ENCODE results near the gene ITGAL.
"Not testable (repeated sequence)": the region's sequence is repeated elsewhere in the genome, so short reads cannot be mapped to it uniquely, and the experiment has no call there.

GRCh38 chr16:30522702-30523463 is 50.3 kb downstream of the ITGAL start:
- not testable (repeated sequence) for TF ChIP-seq CTCF (IDR thresholded peaks at IDR 0.05; ENCODE audit: low read length); EZH2 (optimal IDR thresholded peaks at IDR 0.05; ENCODE audit: low read depth, low read length); EZH2phosphoT487 (IDR thresholded peaks at IDR 0.05; ENCODE audit: low read length)

All from MM.1S (cell line).